ENCODE measurements around the gene PDZK1IP1.
"Not testable (repeated sequence)": the region's sequence is repeated elsewhere in the genome, so short reads cannot be mapped to it uniquely, and the experiment has no call there.

The PDZK1IP1 gene

DNA sequence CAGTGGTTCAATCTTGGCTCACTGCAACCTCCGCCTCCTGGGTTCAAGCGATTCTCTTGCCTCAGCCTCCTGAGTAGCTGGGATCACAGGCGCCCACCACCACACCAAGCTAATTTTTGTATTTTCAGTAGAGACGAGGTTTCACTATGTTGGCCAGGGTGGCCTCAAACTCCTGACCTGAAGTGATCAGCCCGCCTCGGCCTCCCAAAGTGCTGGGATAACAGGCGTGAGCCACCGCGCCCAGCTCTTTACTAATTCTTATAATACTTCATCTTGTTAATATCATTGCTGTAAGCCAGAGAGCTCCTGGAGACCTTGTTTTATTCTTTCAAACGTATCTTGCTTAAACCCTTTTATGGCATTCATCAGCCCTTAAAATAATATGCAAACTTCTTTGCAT, 3.7 kb upstream of the PDZK1IP1 start:
- DNase-seq = not testable (repeated sequence)

DNA sequence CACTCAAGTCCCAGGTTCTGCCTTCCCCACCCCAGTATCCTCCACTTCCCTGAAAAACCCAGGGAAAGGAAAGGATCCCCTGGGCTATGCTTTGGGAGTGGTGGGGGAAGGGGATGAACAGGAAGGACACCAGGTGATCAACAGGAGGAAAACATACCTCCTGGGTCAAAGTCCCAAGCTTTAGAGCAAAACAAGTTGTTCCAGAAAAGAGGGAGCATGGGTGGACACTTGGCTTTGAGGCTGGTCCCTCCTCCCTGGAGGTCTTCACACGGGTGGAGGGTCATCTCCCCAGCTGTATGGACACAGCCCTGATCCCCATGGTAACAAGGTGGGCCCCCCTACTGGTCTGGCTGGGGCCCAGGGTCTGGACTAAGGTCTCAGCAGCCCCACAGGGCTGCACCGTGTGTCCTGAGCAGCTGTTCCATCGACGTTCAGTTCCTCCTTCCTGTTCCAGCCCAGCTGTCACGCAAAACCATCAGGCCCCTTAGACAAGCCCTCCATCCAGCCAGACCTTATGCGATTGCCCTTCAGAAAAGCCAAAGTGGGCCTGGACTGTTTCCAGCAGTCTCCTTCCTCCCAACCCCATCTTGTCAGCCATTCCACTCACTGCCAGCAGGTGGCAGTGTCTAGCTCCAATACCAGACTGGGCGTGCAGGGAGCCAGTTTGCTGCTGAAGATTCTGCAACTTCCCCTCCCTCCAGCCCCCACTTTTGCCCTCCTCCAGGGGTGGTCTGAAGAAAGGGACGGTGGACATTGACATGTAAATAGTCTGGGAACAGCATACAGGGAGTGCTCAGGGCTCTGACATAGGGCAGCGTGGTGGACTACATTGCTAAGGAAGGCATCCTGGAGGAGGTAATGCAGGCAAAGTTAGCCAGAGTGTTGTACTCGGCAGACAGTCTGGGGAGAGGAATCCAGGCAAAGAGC, 2.9 kb upstream of the PDZK1IP1 start:
- DNase-seq = peak; percentile 44

DNA sequence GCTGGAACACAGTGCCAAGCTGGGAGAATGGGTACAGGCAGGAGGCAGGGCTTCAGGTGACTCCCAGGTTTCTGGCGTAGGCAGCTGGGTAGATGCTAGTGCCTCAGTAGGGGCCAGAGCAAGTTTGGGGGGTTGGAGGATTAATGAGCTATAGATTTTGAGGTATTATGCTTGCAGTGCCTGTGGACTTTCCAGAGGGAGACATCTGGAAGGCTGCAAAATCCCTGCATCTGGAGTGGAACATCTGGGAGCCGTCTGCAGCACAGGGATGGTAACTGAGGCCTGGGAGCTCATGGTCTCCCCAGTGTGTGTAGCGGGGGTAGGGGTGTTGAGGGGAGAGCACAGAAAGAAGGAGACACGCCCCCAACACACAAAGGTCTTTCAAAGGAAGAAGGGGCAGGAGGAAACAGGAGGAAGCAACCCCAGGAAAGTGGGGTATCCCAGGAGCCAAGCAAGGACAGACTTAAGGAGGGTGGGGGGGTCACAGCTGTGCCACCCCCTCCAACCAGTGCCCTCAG, 2.2 kb upstream of the PDZK1IP1 start:
- DNase-seq = no peak

DNA sequence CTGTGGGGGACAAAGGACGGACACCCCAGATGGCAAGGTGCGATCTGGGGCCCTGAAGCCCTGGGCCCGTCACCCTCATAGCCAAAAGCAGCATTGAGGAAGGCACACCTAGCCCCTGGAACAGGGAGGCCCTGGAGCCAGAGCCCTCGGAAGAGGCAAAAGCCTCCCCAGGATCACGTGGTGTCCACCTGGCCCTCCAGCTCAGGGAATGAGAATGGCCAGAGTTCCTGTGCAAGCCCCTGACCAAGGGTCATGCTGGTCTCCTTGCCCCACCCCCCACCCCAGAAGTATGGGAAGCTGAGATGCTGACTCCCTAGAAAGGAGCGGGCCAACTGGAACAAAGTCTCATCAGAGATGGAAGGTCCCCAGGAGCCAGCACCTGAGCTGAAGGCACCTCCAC, 1.0 kb upstream of the PDZK1IP1 start:
- DNase-seq = no peak

DNA sequence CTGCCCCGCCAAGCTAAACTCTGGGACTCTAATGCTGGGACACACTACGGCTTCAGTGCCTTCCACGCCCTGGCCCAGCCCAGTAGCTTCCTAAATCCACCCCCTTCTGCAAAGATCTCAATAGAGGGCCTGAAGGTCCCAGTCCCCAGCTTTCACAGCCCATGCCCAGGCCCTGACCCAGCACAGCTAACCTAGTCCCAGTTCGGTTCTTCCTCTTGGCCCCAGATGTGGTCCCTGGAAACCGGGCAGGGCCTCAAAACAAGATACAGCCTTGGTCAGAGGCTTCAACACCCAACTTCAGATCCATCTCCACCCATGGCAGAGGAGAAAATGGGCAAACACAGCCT, 646 bp upstream of the PDZK1IP1 start:
- DNase-seq = no peak

DNA sequence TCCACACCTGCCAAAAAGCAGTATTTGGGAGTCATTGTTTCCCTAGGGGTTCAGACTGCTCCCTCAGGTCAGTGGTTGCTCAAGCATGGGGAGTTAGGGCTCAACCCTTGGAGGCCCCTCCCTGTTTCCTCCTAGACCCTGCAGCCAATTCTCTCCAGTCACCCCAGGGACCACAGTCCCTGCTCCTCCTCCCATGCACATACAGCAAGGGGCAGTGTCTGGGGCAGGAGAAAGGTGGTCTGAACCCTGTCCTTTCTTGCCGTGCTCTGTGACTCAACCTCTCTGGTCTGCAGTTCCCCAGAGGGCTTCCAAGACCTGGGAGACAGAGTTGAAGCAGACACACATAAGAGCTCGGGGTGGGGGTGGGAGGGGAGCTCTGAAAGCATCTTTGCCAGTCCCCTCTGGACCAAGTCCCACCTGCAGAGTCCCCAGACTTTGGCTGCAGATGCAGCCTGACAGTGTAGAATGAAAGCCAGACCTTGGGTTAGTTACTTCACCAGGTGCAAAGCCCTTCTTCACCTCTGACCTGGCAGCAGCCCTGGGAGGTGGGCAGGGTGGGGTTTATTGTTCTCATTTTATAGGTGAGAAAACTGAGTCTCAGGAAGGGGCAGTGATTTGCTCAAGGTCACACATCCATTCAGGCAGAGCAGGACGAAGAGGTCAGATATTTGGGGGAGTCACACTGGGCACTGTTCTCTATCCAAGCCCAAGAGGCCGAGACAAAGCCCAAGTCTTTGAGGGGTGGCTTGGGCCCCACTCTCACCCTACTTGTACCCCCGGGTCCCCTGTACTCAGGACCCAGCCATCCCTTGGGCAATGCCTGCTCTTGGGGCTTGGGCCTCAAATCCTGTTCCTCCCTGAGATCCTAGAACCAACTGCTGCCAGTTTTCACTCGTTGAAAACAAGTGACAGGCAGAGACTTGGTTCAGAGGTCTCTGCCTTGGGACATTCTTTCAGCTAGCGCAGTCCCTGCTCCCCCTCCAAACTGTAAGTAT, 748 bp downstream of the PDZK1IP1 start:
- no peak for DNase-seq

DNA sequence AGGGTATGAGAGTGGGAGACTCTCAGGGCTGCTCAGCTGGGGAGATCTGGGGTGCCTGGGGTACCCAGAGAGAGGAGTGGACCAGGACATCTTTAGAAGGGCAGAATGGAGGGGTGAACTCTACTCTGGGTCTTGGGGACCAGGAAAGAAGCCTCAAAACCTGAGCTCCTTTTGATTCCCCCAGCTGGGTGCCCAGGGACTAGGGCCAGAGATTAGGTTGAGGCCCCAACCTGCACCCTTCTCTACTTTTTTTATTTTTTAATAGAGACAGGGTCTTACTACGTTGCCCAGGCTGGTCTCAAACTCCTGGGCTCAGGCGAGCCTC, 1.9 kb downstream of the PDZK1IP1 start:
- DNase-seq = no peak

DNA sequence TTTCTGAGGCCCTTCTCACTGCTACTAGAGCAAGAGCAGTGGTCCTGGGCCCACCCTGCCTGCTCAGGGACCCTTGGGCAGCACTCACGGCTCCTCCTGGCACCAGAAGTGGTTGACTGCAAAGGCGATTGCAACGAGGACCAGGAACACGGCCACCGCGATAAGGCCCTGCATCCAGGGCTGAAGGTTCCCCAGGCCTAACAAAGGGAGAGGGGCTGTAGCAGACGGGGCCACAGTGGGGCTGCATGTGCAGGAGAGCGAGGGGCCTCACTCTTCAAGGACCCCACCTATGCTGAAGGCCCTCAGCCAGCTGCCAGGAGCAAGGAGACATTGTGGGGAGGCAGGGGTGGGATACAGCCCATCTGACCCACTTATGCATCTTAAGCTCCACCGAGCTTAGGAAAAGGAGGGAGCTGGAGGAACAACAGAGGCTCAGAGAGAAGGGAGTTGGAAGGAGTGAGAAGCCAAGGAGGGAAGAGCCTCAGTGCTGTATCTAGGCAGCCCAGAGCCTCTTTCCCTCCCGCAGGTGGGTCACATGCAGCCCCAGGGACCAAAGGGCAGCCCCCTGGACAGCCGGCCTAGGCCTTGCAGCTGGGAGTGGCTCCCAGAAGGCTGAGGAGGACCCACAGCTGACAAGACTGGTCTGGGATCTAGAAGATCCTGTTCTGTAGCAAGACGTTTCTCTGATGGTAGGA, 2.5 kb downstream of the PDZK1IP1 start:
- DNase-seq = no peak

DNA sequence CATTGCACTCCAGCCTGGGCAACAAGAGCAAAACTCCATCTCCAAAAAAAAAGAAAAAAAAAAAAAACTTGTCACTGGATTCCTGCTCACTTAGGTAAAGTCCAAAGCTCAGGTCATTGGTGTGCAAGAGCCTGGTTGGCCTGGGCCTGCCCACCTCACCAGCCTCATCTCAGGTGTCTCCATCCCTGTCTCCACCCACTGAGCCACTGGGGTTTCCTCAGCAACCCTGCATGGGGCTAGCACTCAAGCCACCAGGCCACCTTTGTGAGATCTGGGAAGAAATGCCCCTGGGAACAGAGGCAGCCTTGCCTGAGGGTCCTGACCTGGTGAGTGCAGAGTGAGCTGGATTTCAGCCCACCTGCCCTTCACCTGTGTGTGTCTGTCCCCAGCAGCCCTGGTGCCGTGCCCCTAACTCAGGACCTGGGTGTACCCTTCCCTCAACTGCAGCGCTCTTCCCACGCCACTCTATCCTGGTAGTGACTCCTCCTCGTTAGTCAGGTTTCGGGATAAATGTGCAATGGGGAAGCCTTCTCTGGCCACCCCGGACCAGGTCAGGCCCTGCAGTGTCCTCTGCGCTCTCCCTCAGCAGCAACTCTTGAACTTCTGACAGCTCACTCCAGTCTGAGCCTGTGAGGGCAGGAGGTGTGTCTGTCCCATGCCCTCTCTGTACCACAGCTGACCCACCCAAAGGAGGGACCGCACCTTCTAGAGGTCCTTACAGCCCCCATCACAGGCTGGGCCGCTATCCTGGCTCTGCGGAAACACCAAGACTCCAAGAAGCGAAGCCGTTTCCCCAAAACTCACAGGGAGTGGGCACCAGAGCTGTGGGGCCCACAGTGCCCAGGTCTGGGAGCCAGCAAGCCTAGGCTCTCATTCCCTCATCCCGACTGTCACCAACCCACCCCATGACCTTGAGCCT, 3.3 kb downstream of the PDZK1IP1 start:
- DNase-seq = no peak

DNA sequence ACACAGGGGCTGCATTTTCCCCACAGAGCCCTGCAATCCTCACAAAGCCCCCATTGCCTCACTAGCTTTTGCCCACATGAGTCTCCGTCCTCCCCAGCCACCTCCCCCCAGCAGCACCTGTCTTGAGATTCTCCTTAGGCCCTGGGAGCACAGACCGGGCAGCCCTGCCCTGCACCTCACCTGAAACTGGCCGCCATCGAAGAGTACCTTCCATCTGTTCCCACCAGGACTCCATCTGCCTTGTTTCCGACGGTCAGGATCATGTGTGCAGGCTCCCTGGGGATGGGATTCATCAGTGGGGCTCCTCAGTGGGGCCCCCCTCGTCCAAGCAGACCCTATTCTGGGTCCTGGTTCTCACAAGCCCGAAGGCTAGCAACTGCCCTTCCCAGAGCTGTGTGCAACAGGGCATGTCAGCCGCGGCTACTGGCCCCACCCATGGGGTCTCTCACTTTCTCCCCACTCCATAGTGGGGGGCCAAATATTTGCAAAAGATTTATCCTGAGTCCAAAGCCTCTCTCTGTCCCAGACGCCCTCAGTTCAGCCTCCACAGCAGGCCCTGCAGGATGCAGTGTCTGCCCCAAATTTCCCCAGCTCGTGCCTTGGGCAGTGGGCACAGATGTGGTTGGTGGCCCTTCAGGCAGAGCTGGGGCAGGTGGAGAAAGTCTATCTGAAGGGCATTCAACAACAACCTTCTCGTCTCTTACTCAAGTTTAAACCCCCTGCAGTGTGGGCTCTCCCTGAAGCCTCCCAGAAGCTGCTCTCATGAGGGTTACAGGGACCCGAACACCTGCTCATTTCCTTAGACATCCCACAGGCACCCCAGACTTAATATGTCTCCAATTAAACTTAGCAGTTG, 4.8 kb downstream of the PDZK1IP1 start:
- DNase-seq = no peak

DNA sequence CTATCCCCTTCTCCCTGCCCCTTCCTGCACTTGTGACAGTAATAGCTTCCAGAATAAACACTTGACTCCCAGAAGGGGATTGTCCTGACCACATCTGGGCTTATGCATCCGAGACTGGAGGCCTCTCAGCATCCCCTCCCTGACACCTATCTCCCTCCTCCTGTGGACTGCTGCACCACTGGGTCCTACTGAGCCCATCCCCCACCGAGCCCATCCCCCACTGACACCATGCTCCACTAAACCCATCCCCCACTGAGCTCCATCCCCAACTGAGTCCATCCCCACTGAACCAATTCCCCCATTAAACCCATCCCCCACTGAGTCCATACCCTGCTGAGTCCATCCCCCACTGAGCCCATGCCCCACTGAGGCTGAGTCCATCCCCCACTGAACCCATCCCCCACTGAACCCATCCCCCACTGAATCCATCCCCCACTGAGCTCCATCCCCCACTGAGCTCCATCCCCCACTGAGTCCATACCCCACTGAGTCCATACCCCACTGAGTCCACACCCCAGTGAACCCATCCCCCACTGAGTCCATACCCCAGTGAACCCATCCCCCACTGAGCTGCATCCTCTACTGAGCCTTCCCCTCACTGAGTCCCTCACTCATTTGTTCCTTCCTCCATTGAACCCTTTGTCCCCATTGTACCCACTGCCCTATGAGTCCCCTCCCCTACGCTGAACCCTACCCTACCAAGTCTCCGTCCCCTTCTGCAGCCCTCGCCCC, 5.6 kb downstream of the PDZK1IP1 start:
- DNase-seq = no peak

DNA sequence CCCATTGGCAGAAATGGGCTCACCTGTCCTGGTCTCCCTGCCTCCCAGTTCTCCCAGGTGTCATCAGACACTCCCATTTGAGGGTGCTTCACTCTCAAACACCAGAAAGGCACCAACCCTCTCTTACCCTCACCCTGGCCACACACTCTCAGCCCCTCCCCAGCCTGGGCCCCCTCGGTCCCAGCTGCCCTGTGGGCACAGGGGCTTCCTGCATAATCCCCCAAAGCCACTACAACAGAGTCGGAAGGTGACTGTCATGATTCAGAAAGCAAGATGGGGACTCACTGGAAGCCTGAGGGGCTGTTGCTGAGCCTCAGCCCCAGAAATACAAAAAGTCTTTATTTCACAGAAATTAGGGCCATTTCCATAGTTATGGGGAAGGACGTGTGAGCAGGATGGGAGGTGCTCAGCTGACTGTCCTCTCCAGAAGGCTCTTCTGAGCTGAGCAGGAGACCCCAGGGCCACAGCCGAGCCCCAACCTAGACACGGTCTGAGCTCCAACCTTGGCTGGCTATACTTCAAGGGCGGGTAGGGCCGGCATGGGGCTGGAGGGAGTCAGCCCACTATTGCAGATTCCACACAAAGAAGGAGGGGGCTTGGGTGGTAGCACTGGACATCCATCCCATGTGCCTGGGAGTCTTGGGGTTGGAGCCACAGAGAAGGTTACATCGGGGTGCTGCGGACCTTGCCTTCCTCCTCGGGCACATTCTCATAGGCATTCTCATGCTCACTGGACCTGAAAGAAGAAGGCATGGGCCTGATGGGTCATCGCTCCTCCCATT, 6.3 kb downstream of the PDZK1IP1 start:
- DNase-seq = no peak

DNA sequence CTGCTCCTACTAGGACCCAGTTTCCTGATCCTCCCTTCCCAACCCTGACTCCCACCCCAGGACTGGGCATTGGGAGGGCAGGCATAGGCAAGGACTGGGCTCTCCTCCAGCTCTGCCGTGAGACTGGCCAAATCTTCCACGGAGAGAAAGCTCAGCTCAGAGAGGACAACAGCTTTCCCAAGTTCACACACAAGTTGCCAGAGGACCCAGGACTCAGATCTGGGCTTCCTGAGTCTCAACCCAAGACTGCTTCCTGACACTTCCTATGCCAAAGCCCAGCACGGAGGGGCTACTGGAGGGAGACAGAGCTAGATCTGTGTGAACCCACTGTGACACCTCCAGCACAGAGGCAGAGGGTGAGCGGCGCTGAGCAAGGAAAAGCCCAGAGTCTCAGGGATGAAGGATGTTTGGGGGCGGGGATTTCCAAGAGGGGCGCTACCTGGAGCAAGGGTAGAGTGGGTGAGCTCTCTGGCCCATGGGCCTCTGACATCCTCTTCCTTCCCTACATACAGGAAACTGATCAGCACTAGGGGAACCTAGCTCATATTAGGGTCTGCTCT, 7.1 kb downstream of the PDZK1IP1 start:
- no peak for DNase-seq

DNA sequence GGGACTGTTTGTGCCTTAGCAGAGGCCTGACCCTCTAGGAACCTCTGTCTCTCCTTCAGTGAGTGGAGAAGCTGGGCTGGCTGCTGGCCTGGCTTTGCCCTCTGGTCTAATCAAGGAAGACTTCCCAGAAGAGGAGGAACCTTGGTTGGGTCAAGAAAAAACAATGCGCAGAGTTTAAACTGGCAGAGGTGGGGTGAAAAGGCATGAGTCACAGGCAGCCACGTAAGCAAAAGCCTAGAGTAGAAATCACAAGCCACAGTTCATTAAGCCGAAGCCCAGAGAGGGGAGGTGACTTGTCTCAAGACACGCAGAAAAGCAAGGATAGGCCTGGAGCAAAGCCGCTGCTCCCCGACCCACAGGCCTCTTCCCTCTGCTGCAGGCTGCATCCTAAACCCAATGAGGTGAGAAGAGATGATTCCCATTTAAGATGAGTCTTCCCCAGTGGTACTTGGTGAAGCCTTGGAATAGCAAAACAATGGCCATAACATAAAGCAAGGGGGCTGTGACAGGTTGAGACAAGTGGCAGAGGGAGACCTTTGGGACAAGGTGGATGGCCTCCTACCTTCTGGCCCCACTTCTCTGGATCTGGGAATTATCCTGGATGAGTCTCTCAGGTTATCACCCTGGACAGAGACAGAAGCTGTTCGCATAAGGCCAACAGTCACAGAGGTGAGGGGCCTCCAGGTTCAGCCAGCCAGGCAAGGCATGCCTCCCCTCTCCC, 7.7 kb downstream of the PDZK1IP1 start:
- no peak for DNase-seq

DNA sequence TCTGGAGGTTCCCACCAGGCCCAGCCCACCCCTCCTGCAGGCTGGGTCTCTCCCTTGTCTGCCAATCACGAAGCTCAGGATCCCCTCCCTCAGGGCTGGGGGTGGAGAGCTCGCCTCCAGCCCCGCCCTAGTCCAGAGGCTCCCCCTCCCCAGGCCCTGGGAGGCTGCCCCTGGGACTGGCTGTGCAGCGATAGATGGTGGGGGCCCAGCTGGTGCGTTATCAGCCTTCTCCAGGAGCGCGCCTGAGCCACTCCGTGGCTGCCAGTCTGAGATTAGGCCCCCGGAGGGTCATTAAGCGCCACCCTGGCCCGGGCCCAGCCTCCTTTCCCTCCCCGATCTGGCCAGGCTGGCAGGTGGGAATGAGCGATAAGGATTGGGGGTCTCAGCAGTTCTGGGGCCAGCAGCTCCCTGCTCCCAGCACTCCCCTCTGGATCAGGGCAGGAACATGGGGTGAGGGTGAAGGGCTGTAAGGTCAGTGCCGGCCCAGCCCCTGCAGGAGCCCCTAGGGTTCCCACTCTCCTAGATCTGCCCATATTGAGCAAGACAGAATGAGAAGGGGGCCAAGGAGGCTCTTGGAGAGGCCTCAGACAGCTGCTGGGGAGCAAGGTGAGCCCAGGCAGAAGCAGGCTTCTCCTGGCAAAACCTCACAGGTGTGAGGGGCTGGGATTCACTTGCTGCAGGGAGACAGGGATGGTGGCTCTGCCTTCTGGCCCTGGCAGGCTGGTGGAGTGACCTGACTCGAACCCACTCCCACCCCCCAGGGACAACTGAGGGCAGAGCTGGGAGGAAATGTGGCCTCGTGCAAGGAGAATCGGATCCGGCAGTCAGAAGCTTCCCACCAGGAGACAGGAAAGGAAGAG, 8.5 kb downstream of the PDZK1IP1 start:
- no peak for DNase-seq

DNA sequence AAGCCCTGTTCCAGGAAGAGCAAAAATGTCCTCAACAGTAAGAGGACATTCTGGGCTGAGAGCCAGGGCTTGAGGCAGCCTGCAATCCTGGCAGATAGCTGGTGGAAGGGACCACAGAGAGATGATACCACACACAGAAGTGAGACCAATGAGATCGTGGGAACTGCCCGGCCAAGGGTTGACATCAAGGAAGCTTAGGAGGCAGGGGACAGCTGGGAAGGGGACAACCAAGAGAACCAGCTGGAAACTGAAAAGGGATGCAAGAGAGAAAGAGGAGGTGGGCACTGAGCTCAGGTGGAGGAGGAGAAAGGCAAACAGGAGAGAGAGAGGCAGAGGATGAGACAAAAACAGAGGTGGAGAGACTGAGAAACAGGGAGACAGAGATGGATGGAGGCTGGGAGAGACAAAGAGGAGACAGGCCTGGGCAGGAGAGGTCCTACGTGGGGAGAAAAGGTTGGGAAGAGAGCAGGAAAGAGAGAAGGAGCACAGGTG, 9.2 kb downstream of the PDZK1IP1 start:
- DNase-seq = no peak

DNA sequence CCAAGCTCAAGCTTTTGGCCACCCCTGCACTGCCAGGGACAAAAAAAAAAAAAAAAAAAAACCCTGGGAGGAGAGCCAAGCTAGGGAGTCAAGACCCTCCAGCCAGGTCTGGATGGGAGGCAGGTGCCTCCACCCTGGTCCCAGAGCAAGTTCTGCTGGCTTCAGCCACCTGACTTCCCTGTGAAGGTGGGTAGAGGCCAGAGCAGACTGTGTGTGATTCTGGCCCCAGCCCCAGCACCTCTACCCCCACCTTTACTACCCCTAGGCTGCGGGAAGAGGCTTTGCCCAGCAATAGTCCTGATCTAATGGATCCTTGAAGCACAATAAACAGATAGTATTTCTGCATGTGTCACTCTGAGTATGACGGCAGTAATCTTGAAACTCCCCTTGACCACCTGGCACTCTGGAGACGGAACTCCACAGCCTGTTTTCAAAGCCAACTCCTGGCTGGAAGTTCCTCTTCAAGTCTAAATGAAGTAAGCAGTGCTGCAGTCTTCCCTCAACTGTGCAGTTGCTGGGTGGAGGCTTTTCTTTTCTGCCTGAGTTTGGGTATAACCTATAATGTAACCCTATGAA, 9.8 kb downstream of the PDZK1IP1 start:
- DNase-seq = no peak

Data from effector CD4-positive, alpha-beta T cell (primary cell).